Karpas-422 (cell line): ENCODE results near the gene SLC4A5. TPM values are rescaled to one million over a fixed set of nuclear protein-coding genes. Genes with fewer than 3 reads are reported as not detected.
A peak's percentile ranks its signal among the peaks of the same experiment; 100 is the strongest.

Experiments used
- DNase-seq: peaks from one replicate; pipeline ENCODE4 v3.0.0-alpha.2; 2015
- H2AFZ ChIP-seq: fragments of 200-600 bp; sonication (generic); 2 replicates; pipeline ENCODE4 v1.6.1; 2014; ENCODE audit warnings: antibody characterized with exemption, low read length, mixed read lengths
- H3K27ac ChIP-seq: fragments of 200-600 bp; sonication (generic); 2 replicates; pipeline ENCODE4 v1.5.1; 2014; ENCODE audit warnings: mild to moderate bottlenecking, low read length, moderate library complexity
- H3K27me3 ChIP-seq: fragments of 200-600 bp; sonication (generic); 2 replicates; pipeline ENCODE4 v1.6.1; 2014; ENCODE audit warnings: low read length, mixed read lengths
- H3K36me3 ChIP-seq: fragments of 200-600 bp; sonication (generic); 2 replicates; pipeline ENCODE4 v1.6.1; 2014; ENCODE audit warnings: low read length, mixed read lengths; ENCODE audit not compliant: insufficient read depth
- H3K4me1 ChIP-seq: fragments of 200-600 bp; sonication (generic); 2 replicates; pipeline ENCODE4 v1.6.1; 2014; ENCODE audit warnings: mild to moderate bottlenecking, low read length, mixed read lengths
- H3K4me2 ChIP-seq: fragments of 200-600 bp; sonication (generic); 2 replicates; pipeline ENCODE4 v1.6.1; 2014; ENCODE audit warnings: low read length, low read depth, mild to moderate bottlenecking; ENCODE audit not compliant: poor library complexity, severe bottlenecking
- H3K4me3 ChIP-seq: fragments of 200-600 bp; sonication (generic); 2 replicates; pipeline ENCODE4 v1.5.1; 2014; ENCODE audit warnings: mild to moderate bottlenecking, antibody characterized with exemption, low read length, mixed read lengths
- H3K79me2 ChIP-seq: fragments of 200-600 bp; sonication (generic); 2 replicates; pipeline ENCODE4 v1.6.1; 2014; ENCODE audit warnings: mild to moderate bottlenecking, low read length, mixed read lengths
- H3K9ac ChIP-seq: fragments of 200-600 bp; sonication (generic); 2 replicates; pipeline ENCODE4 v1.6.0; 2014; ENCODE audit warnings: low read length
- H3K9me2 ChIP-seq: fragments of 200-600 bp; sonication (generic), shearing (Covaris generic); replicated peaks from 2 replicates; pipeline ENCODE4 v1.6.0; 2014; ENCODE audit warnings: mild to moderate bottlenecking, low read length, moderate library complexity; ENCODE audit not compliant: insufficient read depth
- H3K9me3 ChIP-seq: fragments of 300-700, 200-600 bp; sonication (generic); 2 replicates; pipeline ENCODE4 v1.6.1; 2014; ENCODE audit warnings: low read length, mixed read lengths
- H4K20me1 ChIP-seq: fragments of 200-600 bp; sonication (generic); 2 replicates; pipeline ENCODE4 v1.6.1; 2014; ENCODE audit warnings: mild to moderate bottlenecking, antibody characterized with exemption, low read length, low read depth; ENCODE audit not compliant: insufficient read depth
- total RNA-seq: library from RNA; depleted of rRNA; stranded (reverse); fragments of >200 nt; shearing (Covaris generic); gene quantifications from 2 replicates; pipeline ENCODE4 v1.2.3, GENCODE V29; 2014; ENCODE audit warnings: low replicate concordance

The SLC4A5 gene
- total RNA-seq, 1 experiment from 2014 or later = 3.2 TPM

GRCh38 chr2:74334931-74335333 lies 8.3 kb downstream of the SLC4A5 start:
- H3K9me3 ChIP-seq = no peaks in the 10 kb centered on the region
- H3K27ac ChIP-seq = no peak overlapping the region
- no peak overlapping the region for H3K4me3 ChIP-seq
- H3K79me2 ChIP-seq = no peaks in the 10 kb centered on the region
- no peaks in the 10 kb centered on the region for H4K20me1 ChIP-seq
- no peak overlapping the region for H3K9ac ChIP-seq
- H3K4me2 ChIP-seq = no peak overlapping the region
- peak; percentile 90 for DNase-seq
- H3K9me2 ChIP-seq = no peaks in the 10 kb centered on the region
- no peaks in the 10 kb centered on the region for H3K36me3 ChIP-seq
- H2AFZ ChIP-seq = no peak overlapping the region
- H3K4me1 ChIP-seq = no peaks in the 10 kb centered on the region
- no peaks in the 10 kb centered on the region for H3K27me3 ChIP-seq

DNA sequence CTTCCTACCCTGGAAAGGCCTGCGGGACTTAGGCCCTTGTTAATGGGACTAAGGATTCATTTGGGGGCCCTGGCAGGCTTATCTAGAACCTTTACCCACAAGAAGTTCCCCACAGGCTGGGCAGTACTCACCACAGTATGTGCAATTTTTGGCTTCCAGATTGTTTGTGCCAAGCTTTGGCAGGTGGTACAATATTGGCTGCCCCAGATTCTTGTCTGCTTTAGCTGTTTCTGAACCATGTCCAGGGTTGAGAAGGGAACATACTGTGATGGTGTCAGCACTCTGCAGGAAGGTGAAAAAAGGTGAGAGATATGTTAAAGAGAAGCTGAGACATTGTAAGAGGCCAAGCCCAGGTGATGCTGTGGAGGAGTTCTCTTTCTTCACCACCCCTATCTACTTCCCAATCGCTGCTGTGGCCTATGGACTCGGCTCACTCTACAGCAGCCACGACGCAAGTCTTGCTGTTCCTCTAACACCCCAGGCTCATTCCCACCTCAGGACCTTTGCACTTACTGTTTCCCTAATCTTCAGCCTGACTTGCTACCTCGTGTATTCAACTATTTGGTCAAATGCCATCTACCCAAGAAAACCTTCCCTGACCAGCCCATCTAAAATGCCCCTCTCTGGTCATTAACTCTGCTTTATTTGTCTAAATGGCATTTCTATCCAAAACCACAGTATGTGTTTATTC lies 9.2 kb downstream of the SLC4A5 start:
- Histone ChIP-seq H3K4me1 (no peaks in the 10 kb centered on the region), H2AFZ (no peak overlapping the region), H3K9ac (no peak overlapping the region), H3K4me3 (no peak overlapping the region), H4K20me1 (no peaks in the 10 kb centered on the region), H3K36me3 (no peaks in the 10 kb centered on the region), H3K9me2 (no peaks in the 10 kb centered on the region), H3K79me2 (no peaks in the 10 kb centered on the region), H3K4me2 (no peak overlapping the region), H3K27ac (no peak overlapping the region), H3K9me3 (no peaks in the 10 kb centered on the region), H3K27me3 (no peaks in the 10 kb centered on the region)
- no peak for DNase-seq

- Histone ChIP-seq H3K79me2 (no peaks in the 10 kb centered on the region), H3K27ac (no peak overlapping the region), H3K4me2 (no peak overlapping the region), H3K4me3 (no peak overlapping the region), H3K9me3 (no peaks in the 10 kb centered on the region), H3K9me2 (no peaks in the 10 kb centered on the region), H3K4me1 (no peaks in the 10 kb centered on the region), H3K9ac (no peak overlapping the region), H2AFZ (no peak overlapping the region), H4K20me1 (no peaks in the 10 kb centered on the region), H3K36me3 (no peaks in the 10 kb centered on the region), H3K27me3 (no peaks in the 10 kb centered on the region)
- peak; percentile 82 for DNase-seq
Measured at GRCh38 chr2:74333175-74333574, 10.0 kb downstream of the SLC4A5 start.

DNA sequence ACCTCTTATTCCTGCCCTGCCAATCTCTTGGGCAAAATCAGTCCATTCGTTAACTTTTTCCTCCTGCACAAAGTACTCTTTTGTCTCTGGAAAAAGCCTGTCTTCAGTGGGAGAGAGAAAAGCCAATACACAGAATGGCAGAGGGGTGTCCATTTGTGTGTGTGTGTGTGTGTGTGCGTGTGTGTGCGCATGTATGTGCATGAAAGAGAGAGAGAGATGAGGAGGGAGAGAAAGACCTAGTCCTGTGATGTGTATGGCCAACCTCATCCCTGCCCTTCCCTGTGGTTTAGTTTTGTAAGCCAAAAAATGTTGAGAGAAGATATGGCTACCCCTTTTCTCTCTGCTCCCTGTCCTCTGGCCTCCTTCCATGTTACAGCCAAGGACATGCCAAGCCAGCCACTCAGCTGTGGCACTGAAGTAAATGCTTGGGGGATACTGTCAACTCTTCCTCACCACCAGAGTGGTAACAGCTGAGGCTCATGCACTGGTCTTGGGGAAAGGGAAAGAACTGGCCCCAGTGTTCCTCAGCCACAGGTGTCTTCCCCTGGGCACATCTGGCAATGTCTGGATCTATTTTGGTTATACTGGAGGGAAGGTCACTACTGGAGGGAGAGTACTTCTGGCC lies 10.6 kb downstream of the SLC4A5 start:
- Histone ChIP-seq H3K27ac (no peak overlapping the region), H3K36me3 (no peaks in the 10 kb centered on the region), H3K9me3 (no peaks in the 10 kb centered on the region), H3K4me1 (no peaks in the 10 kb centered on the region), H2AFZ (no peak overlapping the region), H3K79me2 (no peaks in the 10 kb centered on the region), H3K4me2 (no peak overlapping the region), H3K9me2 (no peaks in the 10 kb centered on the region), H3K27me3 (no peaks in the 10 kb centered on the region), H4K20me1 (no peaks in the 10 kb centered on the region), H3K9ac (no peak overlapping the region), H3K4me3 (no peak overlapping the region)
- no peak for DNase-seq

- H3K4me2 ChIP-seq = no peak overlapping the region
- no peaks in the 10 kb centered on the region for H3K4me1 ChIP-seq
- H2AFZ ChIP-seq = no peak overlapping the region
- no peak overlapping the region for H3K4me3 ChIP-seq
- H3K9me2 ChIP-seq = no peaks in the 10 kb centered on the region
- no peak overlapping the region for H3K27ac ChIP-seq
- H3K9me3 ChIP-seq = no peaks in the 10 kb centered on the region
- H3K36me3 ChIP-seq = no peaks in the 10 kb centered on the region
- no peaks in the 10 kb centered on the region for H3K79me2 ChIP-seq
- no peak overlapping the region for H3K9ac ChIP-seq
- no peaks in the 10 kb centered on the region for H4K20me1 ChIP-seq
- no peaks in the 10 kb centered on the region for H3K27me3 ChIP-seq
- no peak for DNase-seq
Measured at GRCh38 chr2:74328573-74328972, 14.6 kb downstream of the SLC4A5 start.

DNA sequence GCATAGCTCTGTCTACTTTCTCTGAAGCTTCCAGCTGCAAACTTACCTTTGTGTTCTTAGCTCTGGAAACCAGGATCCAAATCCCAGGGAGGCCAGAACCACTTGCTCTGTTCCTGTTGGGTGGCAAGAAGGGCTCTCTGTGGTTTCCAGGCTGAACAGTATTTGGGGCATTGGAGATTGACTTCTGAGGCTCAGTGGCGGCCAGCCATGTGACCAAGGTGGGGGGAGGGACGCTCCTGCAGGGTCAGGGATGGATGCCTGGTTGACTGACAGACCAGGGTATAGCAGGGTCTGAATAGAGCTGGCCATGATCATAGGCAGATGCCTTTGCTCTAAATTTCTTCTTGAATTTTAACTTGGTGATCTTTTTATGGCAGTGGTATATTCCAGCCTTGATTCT lies 15.1 kb downstream of the SLC4A5 start:
- H2AFZ ChIP-seq = no peak overlapping the region
- H3K9me3 ChIP-seq = no peaks in the 10 kb centered on the region
- H3K9ac ChIP-seq = no peak overlapping the region
- H3K4me2 ChIP-seq = no peak overlapping the region
- no peaks in the 10 kb centered on the region for H4K20me1 ChIP-seq
- H3K4me1 ChIP-seq = no peaks in the 10 kb centered on the region
- H3K79me2 ChIP-seq = no peaks in the 10 kb centered on the region
- no peaks in the 10 kb centered on the region for H3K36me3 ChIP-seq
- H3K9me2 ChIP-seq = no peaks in the 10 kb centered on the region
- no peak overlapping the region for H3K4me3 ChIP-seq
- no peaks in the 10 kb centered on the region for H3K27me3 ChIP-seq
- no peak for DNase-seq
- no peak overlapping the region for H3K27ac ChIP-seq

GRCh38 chr2:74327627-74328026 lies 15.6 kb downstream of the SLC4A5 start:
- no peaks in the 10 kb centered on the region for H4K20me1 ChIP-seq
- no peak overlapping the region for H3K4me2 ChIP-seq
- H3K4me3 ChIP-seq = no peak overlapping the region
- H3K9me2 ChIP-seq = no peaks in the 10 kb centered on the region
- H2AFZ ChIP-seq = no peak overlapping the region
- H3K36me3 ChIP-seq = no peaks in the 10 kb centered on the region
- H3K79me2 ChIP-seq = no peaks in the 10 kb centered on the region
- H3K27ac ChIP-seq = no peak overlapping the region
- H3K27me3 ChIP-seq = no peaks in the 10 kb centered on the region
- no peak overlapping the region for H3K9ac ChIP-seq
- no peaks in the 10 kb centered on the region for H3K4me1 ChIP-seq
- no peaks in the 10 kb centered on the region for H3K9me3 ChIP-seq
- no peak for DNase-seq

DNA sequence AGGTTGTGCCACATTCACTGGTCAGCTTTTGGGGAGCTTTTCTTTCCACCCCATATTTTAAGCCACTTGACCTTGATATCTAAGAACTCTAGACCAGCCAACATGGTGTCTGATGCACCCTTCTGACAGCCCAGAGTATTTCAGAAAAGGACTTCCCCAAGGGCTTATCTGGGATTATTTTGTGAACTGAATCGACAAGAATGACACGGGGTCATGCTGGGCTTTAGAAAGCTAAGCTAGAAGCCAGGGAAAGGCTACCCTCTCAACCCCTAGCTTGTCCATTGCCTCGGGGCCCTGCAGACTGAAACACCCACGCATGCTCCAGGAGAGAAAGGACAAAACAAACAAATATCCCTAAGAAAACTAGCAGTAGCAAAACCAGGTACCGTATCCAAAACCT lies 16.0 kb downstream of the SLC4A5 start:
- Histone ChIP-seq H3K4me1 (no peaks in the 10 kb centered on the region), H4K20me1 (no peaks in the 10 kb centered on the region), H2AFZ (no peak overlapping the region), H3K4me2 (no peak overlapping the region), H3K27me3 (no peaks in the 10 kb centered on the region), H3K79me2 (no peaks in the 10 kb centered on the region), H3K36me3 (no peaks in the 10 kb centered on the region), H3K9me2 (no peaks in the 10 kb centered on the region), H3K27ac (no peak overlapping the region), H3K9ac (no peak overlapping the region), H3K9me3 (no peaks in the 10 kb centered on the region), H3K4me3 (no peak overlapping the region)
- peak; percentile 59 for DNase-seq
